Osteocyte (in vitro differentiated cells): ENCODE results near the gene ITGBL1. TPM values are rescaled to one million over a fixed set of nuclear protein-coding genes. Genes with fewer than 3 reads are reported as not detected.
A peak's percentile ranks its signal among the peaks of the same experiment; 100 is the strongest.

Experiments
- DNase-seq: peaks from one replicate; pipeline ENCODE4 v3.0.0; 2021; ENCODE audit warnings: mixed read lengths; ENCODE audit not compliant: unreplicated experiment; ENCODE audit errors: extremely low spot score
- H3K27ac Mint-ChIP-seq: one replicate; pipeline ENCODE4 v1.8.0; 2021; ENCODE audit warnings: mild to moderate bottlenecking, mixed read lengths; ENCODE audit not compliant: unreplicated experiment
- H3K27me3 Mint-ChIP-seq: one replicate; pipeline ENCODE4 v1.8.0; 2021; ENCODE audit warnings: mixed read lengths; ENCODE audit not compliant: unreplicated experiment
- H3K36me3 Mint-ChIP-seq: one replicate; pipeline ENCODE4 v1.8.0; 2021; ENCODE audit warnings: mixed read lengths; ENCODE audit not compliant: unreplicated experiment
- H3K4me1 Mint-ChIP-seq: one replicate; pipeline ENCODE4 v1.8.0; 2021; ENCODE audit warnings: mixed read lengths; ENCODE audit not compliant: unreplicated experiment
- H3K4me3 Mint-ChIP-seq: one replicate; pipeline ENCODE4 v1.8.0; 2021; ENCODE audit warnings: mild to moderate bottlenecking, moderate library complexity, mixed read lengths; ENCODE audit not compliant: unreplicated experiment
- H3K9me3 Mint-ChIP-seq: one replicate; pipeline ENCODE4 v1.8.0; 2021; ENCODE audit warnings: mixed read lengths; ENCODE audit not compliant: unreplicated experiment
- CTCF ChIP-seq: fragments of 200-600 bp; sonication (generic); IDR thresholded peaks from 2 replicates; pipeline ENCODE4 v1.5.0; 2021; ENCODE audit warnings: antibody characterized with exemption, mild to moderate bottlenecking, moderate library complexity
- total RNA-seq: library from RNA; stranded (reverse); gene quantifications from 2 replicates; pipeline ENCODE4 v1.2.1, GENCODE V29; 2021

ITGBL1 gene
- total RNA-seq, 1 donor from 2014 or later: 1,450 TPM

GRCh38 chr13:101511161-101511560 is 58.7 kb downstream of the ITGBL1 start:
- DNase-seq: no peak
- peaks cover 4% of the 10 kb centered on the region for H3K9me3 Mint-ChIP-seq
- peak overlapping the region; percentile 32 for H3K27ac Mint-ChIP-seq
- peaks cover 48% of the 10 kb centered on the region for H3K36me3 Mint-ChIP-seq
- H3K4me1 Mint-ChIP-seq: peaks cover 75% of the 10 kb centered on the region
- no peak for TF ChIP-seq CTCF
- no peaks in the 10 kb centered on the region for H3K27me3 Mint-ChIP-seq
- H3K4me3 Mint-ChIP-seq: no peak overlapping the region

- no peak for TF ChIP-seq CTCF
- peaks cover 73% of the 10 kb centered on the region for H3K4me1 Mint-ChIP-seq
- no peak for DNase-seq
- peak overlapping the region; percentile 1 for H3K4me3 Mint-ChIP-seq
- no peaks in the 10 kb centered on the region for H3K27me3 Mint-ChIP-seq
- peaks cover 4% of the 10 kb centered on the region for H3K9me3 Mint-ChIP-seq
- peaks cover 42% of the 10 kb centered on the region for H3K36me3 Mint-ChIP-seq
- peak overlapping the region; percentile 71 for H3K27ac Mint-ChIP-seq
Observed at GRCh38 chr13:101511766-101512165, 59.3 kb downstream of the ITGBL1 start.

- TF ChIP-seq CTCF: no peak
- Mint-ChIP-seq H3K9me3 (peaks cover 4% of the 10 kb centered on the region), H3K4me1 (peaks cover 77% of the 10 kb centered on the region), H3K27ac (peak overlapping the region; percentile 71), H3K27me3 (no peaks in the 10 kb centered on the region), H3K36me3 (peaks cover 41% of the 10 kb centered on the region), H3K4me3 (no peak overlapping the region)
- no peak for DNase-seq
Observed at GRCh38 chr13:101512650-101513049, 60.2 kb downstream of the ITGBL1 start.

- no peak overlapping the region for H3K4me3 Mint-ChIP-seq
- H3K27me3 Mint-ChIP-seq: no peaks in the 10 kb centered on the region
- no peak for DNase-seq
- peak overlapping the region; percentile 82 for H3K27ac Mint-ChIP-seq
- peaks cover 79% of the 10 kb centered on the region for H3K4me1 Mint-ChIP-seq
- H3K36me3 Mint-ChIP-seq: peaks cover 39% of the 10 kb centered on the region
- TF ChIP-seq CTCF: no peak
- H3K9me3 Mint-ChIP-seq: peaks cover 4% of the 10 kb centered on the region
Observed at GRCh38 chr13:101514100-101514499, 61.6 kb downstream of the ITGBL1 start.

GRCh38 chr13:101514695-101515275 is 62.3 kb downstream of the ITGBL1 start:
- H3K27ac Mint-ChIP-seq: no peak overlapping the region
- peaks cover 39% of the 10 kb centered on the region for H3K36me3 Mint-ChIP-seq
- peak; percentile 71 for TF ChIP-seq CTCF
- H3K9me3 Mint-ChIP-seq: peaks cover 4% of the 10 kb centered on the region
- no peaks in the 10 kb centered on the region for H3K27me3 Mint-ChIP-seq
- H3K4me1 Mint-ChIP-seq: peaks cover 82% of the 10 kb centered on the region
- DNase-seq: no peak
- H3K4me3 Mint-ChIP-seq: no peak overlapping the region
